Fibroblast of lung (primary cell): Measurements from ENCODE around the gene NBEA. TPM values are rescaled to one million over a fixed set of nuclear protein-coding genes. Genes with fewer than 3 reads are reported as not detected.

ENCODE experiments used
- DNase-seq, 2 donors: peaks; one replicate each; pipeline versions ENCODE4 v3.0.0 to v3.0.0-alpha.2; 2010; ENCODE audit warnings: low read depth in 2 of 2
- H2AFZ ChIP-seq: 2 replicates; pipeline ENCODE4 v1.5.1; 2012; ENCODE audit warnings: low read length, control low read depth, inconsistent platforms
- H3K27ac ChIP-seq: 2 replicates; pipeline ENCODE4 v1.5.1; 2011; ENCODE audit warnings: low read length, control low read depth; ENCODE audit not compliant: insufficient read depth
- H3K27me3 ChIP-seq: 2 replicates; pipeline ENCODE4 v1.5.1; 2011; ENCODE audit warnings: mild to moderate bottlenecking, low read length; ENCODE audit not compliant: control insufficient read depth, insufficient read depth
- H3K36me3 ChIP-seq: 2 replicates; pipeline ENCODE4 v1.5.1; 2011; ENCODE audit warnings: low read length; ENCODE audit not compliant: control insufficient read depth, insufficient read depth
- H3K4me1 ChIP-seq: 2 replicates; pipeline ENCODE4 v1.5.1; 2011; ENCODE audit warnings: low read length; ENCODE audit not compliant: control insufficient read depth, insufficient read depth; ENCODE audit errors: extremely low read depth
- H3K4me2 ChIP-seq: 2 replicates; pipeline ENCODE4 v1.5.1; 2011; ENCODE audit warnings: low read length, control low read depth; ENCODE audit not compliant: insufficient read depth; ENCODE audit errors: extremely low read depth
- H3K4me3 ChIP-seq, 4 experiments: fragments of 200-600 bp in 1 of 4; sonication (generic) in 1 of 4; replicated peaks in 1 of 4; 2 replicates each; pipeline ENCODE4 v1.5.1; 2011 to 2016; ENCODE audit warnings: low read length in 4 of 4, low read depth in 3 of 4, mild to moderate bottlenecking in 3 of 4, control low read depth in 2 of 4, inconsistent platforms in 1 of 4, mixed read lengths in 1 of 4; ENCODE audit not compliant: insufficient read depth in 1 of 4; ENCODE audit errors: control extremely low read depth in 1 of 4
- H3K79me2 ChIP-seq: 2 replicates; pipeline ENCODE4 v1.5.1; 2012; ENCODE audit warnings: mild to moderate bottlenecking, low read length, inconsistent platforms; ENCODE audit not compliant: control insufficient read depth, insufficient read depth
- H3K9ac ChIP-seq: 2 replicates; pipeline ENCODE4 v1.5.1; 2011; ENCODE audit warnings: mild to moderate bottlenecking, low read length, control low read depth; ENCODE audit not compliant: insufficient read depth
- H3K9me3 ChIP-seq: 2 replicates; pipeline ENCODE4 v1.5.1; 2012; ENCODE audit warnings: low read depth, low read length; ENCODE audit not compliant: control insufficient read depth, insufficient read depth
- H4K20me1 ChIP-seq: 2 replicates; pipeline ENCODE4 v1.5.1; 2011; ENCODE audit warnings: low read length; ENCODE audit not compliant: control insufficient read depth, insufficient read depth; ENCODE audit errors: extremely low read depth
- EZH2 ChIP-seq: IDR thresholded peaks from 2 replicates; pipeline ENCODE4 v1.5.1; 2012; ENCODE audit warnings: low read length, control low read depth, mild to moderate bottlenecking; ENCODE audit errors: missing control alignments
- polyA plus RNA-seq, 2 donors: library from polyadenylated mRNA; depleted of rRNA in 1 of 2; stranded (reverse) in 1 of 2; unstranded in 1 of 2; fragments of >200 nt; gene quantifications; 2 replicates each; pipeline ENCODE4 v1.2.1, GENCODE V29; 2011 to 2012; ENCODE audit warnings: missing spikeins in 1 of 2
- total RNA-seq: library from RNA; depleted of rRNA; stranded (reverse); fragments of >200 nt; gene quantifications from 2 replicates; pipeline ENCODE4 v1.2.1, GENCODE V29; 2014
- TF ChIP-seq, protein P1 (sequence below), 2 donors: IDR thresholded peaks in 1 of 2; conservative IDR thresholded peaks in 1 of 2; 1 replicate in 1 of 2; 2 replicates in 1 of 2; pipeline ENCODE4 v1.5.1; 2011 to 2012; ENCODE audit warnings: low read length in 2 of 2, control low read depth in 1 of 2, inconsistent platforms in 1 of 2, low read depth in 1 of 2, mild to moderate bottlenecking in 1 of 2

The NBEA gene
- total and polyA plus RNA-seq, 2 donors (not counting 1 experiment from before 2014, with no cell fraction given), result 3.6 to 7.8 TPM

DNA sequence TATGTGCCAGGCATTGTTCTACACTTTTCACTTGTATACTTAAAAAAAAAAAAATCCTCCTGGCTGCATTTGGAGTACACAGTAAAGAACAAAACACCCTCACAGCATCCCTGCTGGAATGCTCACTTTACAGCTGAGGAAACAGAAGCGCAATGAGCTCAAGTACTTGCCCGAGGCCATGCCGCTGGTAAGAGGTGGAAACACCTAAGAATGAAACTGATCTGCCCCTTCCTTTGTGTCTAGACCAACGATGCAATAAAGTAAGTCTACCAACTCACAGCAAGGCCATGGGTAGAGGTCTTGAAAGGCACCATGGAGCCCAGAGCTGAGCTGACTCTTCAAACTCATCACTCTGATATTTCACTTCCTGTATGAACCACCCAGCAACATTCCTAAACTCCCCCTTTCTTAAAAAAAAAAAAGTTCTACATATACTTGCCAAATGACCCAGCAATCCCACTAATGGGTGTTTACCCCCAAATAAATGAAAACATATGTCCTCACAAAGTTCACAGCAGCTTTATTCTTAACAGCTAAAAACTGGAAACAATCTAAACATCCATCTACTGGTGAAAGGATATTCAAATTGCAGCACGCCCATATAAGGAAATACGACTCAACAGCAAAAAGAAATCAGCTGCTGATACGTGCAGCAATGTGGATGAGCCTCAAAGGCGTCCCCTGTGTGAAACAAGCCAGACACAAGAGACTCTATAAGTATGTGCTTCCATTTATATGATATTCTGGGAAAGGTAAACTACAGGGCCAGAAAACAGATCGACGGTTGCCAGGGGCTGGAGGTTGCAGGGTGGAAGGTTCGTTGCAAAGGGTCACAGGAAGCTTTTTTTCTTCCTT, 771.1 kb downstream of the NBEA start:
- Histone ChIP-seq H3K4me1 (peaks cover 14% of the 10 kb centered on the region), H3K9me3 (no peaks in the 10 kb centered on the region), H4K20me1 (no peaks in the 10 kb centered on the region), H3K36me3 (no peaks in the 10 kb centered on the region), H3K4me3 (no peak overlapping the region), H3K27ac (peak overlapping the region; percentile 65), H3K4me2 (no peak overlapping the region), H3K79me2 (no peaks in the 10 kb centered on the region), H2AFZ (peak overlapping the region; percentile 40), H3K9ac (no peak overlapping the region), H3K27me3 (no peaks in the 10 kb centered on the region)
- TF ChIP-seq EZH2, result no peak
- TF ChIP-seq, protein P1, sequence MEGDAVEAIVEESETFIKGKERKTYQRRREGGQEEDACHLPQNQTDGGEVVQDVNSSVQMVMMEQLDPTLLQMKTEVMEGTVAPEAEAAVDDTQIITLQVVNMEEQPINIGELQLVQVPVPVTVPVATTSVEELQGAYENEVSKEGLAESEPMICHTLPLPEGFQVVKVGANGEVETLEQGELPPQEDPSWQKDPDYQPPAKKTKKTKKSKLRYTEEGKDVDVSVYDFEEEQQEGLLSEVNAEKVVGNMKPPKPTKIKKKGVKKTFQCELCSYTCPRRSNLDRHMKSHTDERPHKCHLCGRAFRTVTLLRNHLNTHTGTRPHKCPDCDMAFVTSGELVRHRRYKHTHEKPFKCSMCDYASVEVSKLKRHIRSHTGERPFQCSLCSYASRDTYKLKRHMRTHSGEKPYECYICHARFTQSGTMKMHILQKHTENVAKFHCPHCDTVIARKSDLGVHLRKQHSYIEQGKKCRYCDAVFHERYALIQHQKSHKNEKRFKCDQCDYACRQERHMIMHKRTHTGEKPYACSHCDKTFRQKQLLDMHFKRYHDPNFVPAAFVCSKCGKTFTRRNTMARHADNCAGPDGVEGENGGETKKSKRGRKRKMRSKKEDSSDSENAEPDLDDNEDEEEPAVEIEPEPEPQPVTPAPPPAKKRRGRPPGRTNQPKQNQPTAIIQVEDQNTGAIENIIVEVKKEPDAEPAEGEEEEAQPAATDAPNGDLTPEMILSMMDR (conservative IDR thresholded peaks at IDR 0.05 in 1 of 2, IDR thresholded peaks at IDR 0.05 in 1 of 2; ENCODE audit: low read depth in 1 of 2, low read length in 2 of 2), result no peak
- DNase-seq, result peak; percentile 43 to 54

GRCh38 chr13:35714121-35714520, 772.1 kb downstream of the NBEA start:
- Histone ChIP-seq H3K79me2 (no peaks in the 10 kb centered on the region), H4K20me1 (no peaks in the 10 kb centered on the region), H3K4me3 (no peak overlapping the region), H2AFZ (no peak overlapping the region), H3K9ac (no peak overlapping the region), H3K9me3 (no peaks in the 10 kb centered on the region), H3K27ac (peak overlapping the region; percentile 65), H3K36me3 (no peaks in the 10 kb centered on the region), H3K4me2 (no peak overlapping the region), H3K27me3 (no peaks in the 10 kb centered on the region), H3K4me1 (peaks cover 14% of the 10 kb centered on the region)
- TF ChIP-seq, protein P1 (conservative IDR thresholded peaks at IDR 0.05 in 1 of 2, IDR thresholded peaks at IDR 0.05 in 1 of 2; ENCODE audit: low read depth in 1 of 2, low read length in 2 of 2), result no peak
- TF ChIP-seq EZH2, result no peak
- no peak for DNase-seq

DNA sequence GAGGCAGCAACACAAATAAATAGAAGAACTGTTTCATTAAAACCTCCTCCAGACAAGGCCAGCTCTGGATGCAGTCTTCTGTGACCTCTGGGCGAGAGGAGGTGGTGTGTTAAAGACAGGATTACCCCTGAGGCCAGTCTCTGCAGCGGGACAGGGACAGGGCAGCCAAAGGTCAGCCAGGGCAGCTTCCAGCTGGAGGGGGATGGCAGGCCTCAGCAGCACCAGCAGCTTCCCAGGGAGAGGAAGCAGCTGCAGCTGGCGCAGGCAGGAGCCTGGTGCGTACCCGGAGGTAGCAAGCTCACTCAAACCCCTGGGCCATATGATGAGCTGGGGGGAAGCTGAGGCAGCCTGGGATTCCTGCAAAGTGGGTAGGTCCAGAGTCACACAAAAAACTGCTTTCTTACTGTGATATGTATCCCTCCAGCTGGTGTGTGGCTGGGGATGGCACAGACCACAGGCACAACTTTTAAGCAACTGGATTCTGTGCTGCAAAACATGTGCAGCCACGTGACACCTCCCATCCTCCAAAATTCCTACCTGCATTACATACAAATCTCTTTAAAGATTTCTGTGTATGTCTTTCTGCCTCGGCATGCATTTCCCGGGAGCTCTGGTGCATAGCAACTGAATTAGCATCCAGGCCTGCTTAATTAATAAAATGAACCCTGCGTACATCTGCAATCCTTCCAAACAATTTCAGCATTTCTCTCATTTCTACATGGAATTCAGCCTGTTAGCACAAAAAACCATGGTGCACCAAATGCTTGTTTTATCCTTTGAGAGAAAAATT, 772.7 kb downstream of the NBEA start:
- peak overlapping the region; percentile 65 for H3K27ac ChIP-seq
- H3K36me3 ChIP-seq, result no peaks in the 10 kb centered on the region
- no peak overlapping the region for H3K4me3 ChIP-seq
- no peaks in the 10 kb centered on the region for H3K9me3 ChIP-seq
- H3K27me3 ChIP-seq, result no peaks in the 10 kb centered on the region
- no peak overlapping the region for H2AFZ ChIP-seq
- TF ChIP-seq, protein P1 (conservative IDR thresholded peaks at IDR 0.05 in 1 of 2, IDR thresholded peaks at IDR 0.05 in 1 of 2; ENCODE audit: low read depth in 1 of 2, low read length in 2 of 2), result no peak
- no peak for TF ChIP-seq EZH2
- no peaks in the 10 kb centered on the region for H3K79me2 ChIP-seq
- H4K20me1 ChIP-seq, result no peaks in the 10 kb centered on the region
- no peak for DNase-seq
- H3K9ac ChIP-seq, result no peak overlapping the region
- H3K4me1 ChIP-seq, result peaks cover 14% of the 10 kb centered on the region
- H3K4me2 ChIP-seq, result no peak overlapping the region
